GM23338 (cell line): Measurements from ENCODE around the gene CYGB.

ENCODE experiments used
- CREB1 ChIP-seq: fragments of 250-450 bp; sonication (Bioruptor Pico); IDR thresholded peaks from 2 replicates; pipeline ENCODE4 v1.5.0; 2020; ENCODE audit warnings: low read depth, mild to moderate bottlenecking, moderate library complexity
- EZH2 ChIP-seq: fragments of 200-600 bp; sonication (generic); IDR thresholded peaks from one replicate; pipeline ENCODE4 v1.8.0; 2017; ENCODE audit warnings: antibody characterized with exemption, mild to moderate bottlenecking, low read depth; ENCODE audit not compliant: unreplicated experiment
- EZH2phosphoT487 ChIP-seq: fragments of 200-600 bp; sonication (generic); IDR thresholded peaks from one replicate; pipeline ENCODE4 v1.8.1; 2018; ENCODE audit warnings: antibody characterized with exemption; ENCODE audit not compliant: unreplicated experiment
- JUNB ChIP-seq: IDR thresholded peaks from one replicate; pipeline ENCODE4 v1.6.1; 2016; ENCODE audit warnings: antibody characterized with exemption; ENCODE audit not compliant: unreplicated experiment
- POLR2AphosphoS5 ChIP-seq: IDR thresholded peaks from 2 replicates; pipeline ENCODE4 v1.6.1; 2016; ENCODE audit warnings: antibody characterized with exemption, low read depth
- ZNF114 ChIP-seq: fragments of 250-450 bp; sonication (Bioruptor Pico); IDR thresholded peaks from 2 replicates; pipeline ENCODE4 v1.5.0; 2020; ENCODE audit warnings: mild to moderate bottlenecking, moderate library complexity
- TF ChIP-seq, protein P1 (sequence below), 2 experiments: fragments of 200-600 bp in 1 of 2; sonication (generic) in 1 of 2; conservative IDR thresholded peaks; 2 replicates each; pipeline versions ENCODE4 v1.5.1 to v1.6.1; 2016 to 2017; ENCODE audit warnings: antibody characterized with exemption in 2 of 2, low read depth in 2 of 2, mild to moderate bottlenecking in 2 of 2, moderate library complexity in 1 of 2
- TF ChIP-seq, protein P2 (sequence below): IDR thresholded peaks from one replicate; pipeline ENCODE4 v1.6.1; 2018; ENCODE audit warnings: antibody characterized with exemption; ENCODE audit not compliant: unreplicated experiment
- TF ChIP-seq, protein P3 (sequence below): IDR thresholded peaks from 2 replicates; pipeline ENCODE4 v1.6.1; 2016; ENCODE audit warnings: antibody characterized with exemption
- TF ChIP-seq, protein P4 (sequence below): fragments of 250-450 bp; sonication (Bioruptor Pico); IDR thresholded peaks from 2 replicates; pipeline ENCODE4 v1.5.0; 2020; ENCODE audit warnings: mild to moderate bottlenecking, moderate library complexity

GRCh38 chr17:76528156-76528527 lies 9.4 kb downstream of the CYGB start:
- TF ChIP-seq EZH2 (no peak), POLR2AphosphoS5 (no peak), ZNF114 (CRISPR knock-in tag) (no peak), EZH2phosphoT487 (no peak), CREB1 (CRISPR knock-in tag) (no peak), JUNB (no peak)
- TF ChIP-seq, protein P1, sequence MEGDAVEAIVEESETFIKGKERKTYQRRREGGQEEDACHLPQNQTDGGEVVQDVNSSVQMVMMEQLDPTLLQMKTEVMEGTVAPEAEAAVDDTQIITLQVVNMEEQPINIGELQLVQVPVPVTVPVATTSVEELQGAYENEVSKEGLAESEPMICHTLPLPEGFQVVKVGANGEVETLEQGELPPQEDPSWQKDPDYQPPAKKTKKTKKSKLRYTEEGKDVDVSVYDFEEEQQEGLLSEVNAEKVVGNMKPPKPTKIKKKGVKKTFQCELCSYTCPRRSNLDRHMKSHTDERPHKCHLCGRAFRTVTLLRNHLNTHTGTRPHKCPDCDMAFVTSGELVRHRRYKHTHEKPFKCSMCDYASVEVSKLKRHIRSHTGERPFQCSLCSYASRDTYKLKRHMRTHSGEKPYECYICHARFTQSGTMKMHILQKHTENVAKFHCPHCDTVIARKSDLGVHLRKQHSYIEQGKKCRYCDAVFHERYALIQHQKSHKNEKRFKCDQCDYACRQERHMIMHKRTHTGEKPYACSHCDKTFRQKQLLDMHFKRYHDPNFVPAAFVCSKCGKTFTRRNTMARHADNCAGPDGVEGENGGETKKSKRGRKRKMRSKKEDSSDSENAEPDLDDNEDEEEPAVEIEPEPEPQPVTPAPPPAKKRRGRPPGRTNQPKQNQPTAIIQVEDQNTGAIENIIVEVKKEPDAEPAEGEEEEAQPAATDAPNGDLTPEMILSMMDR (conservative IDR thresholded peaks at IDR 0.05; ENCODE audit: low read depth in 2 of 2) = no peak
- TF ChIP-seq, protein P2, sequence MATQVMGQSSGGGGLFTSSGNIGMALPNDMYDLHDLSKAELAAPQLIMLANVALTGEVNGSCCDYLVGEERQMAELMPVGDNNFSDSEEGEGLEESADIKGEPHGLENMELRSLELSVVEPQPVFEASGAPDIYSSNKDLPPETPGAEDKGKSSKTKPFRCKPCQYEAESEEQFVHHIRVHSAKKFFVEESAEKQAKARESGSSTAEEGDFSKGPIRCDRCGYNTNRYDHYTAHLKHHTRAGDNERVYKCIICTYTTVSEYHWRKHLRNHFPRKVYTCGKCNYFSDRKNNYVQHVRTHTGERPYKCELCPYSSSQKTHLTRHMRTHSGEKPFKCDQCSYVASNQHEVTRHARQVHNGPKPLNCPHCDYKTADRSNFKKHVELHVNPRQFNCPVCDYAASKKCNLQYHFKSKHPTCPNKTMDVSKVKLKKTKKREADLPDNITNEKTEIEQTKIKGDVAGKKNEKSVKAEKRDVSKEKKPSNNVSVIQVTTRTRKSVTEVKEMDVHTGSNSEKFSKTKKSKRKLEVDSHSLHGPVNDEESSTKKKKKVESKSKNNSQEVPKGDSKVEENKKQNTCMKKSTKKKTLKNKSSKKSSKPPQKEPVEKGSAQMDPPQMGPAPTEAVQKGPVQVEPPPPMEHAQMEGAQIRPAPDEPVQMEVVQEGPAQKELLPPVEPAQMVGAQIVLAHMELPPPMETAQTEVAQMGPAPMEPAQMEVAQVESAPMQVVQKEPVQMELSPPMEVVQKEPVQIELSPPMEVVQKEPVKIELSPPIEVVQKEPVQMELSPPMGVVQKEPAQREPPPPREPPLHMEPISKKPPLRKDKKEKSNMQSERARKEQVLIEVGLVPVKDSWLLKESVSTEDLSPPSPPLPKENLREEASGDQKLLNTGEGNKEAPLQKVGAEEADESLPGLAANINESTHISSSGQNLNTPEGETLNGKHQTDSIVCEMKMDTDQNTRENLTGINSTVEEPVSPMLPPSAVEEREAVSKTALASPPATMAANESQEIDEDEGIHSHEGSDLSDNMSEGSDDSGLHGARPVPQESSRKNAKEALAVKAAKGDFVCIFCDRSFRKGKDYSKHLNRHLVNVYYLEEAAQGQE = no peak
- TF ChIP-seq, protein P3, sequence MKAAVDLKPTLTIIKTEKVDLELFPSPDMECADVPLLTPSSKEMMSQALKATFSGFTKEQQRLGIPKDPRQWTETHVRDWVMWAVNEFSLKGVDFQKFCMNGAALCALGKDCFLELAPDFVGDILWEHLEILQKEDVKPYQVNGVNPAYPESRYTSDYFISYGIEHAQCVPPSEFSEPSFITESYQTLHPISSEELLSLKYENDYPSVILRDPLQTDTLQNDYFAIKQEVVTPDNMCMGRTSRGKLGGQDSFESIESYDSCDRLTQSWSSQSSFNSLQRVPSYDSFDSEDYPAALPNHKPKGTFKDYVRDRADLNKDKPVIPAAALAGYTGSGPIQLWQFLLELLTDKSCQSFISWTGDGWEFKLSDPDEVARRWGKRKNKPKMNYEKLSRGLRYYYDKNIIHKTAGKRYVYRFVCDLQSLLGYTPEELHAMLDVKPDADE = no peak
- TF ChIP-seq, protein P4, sequence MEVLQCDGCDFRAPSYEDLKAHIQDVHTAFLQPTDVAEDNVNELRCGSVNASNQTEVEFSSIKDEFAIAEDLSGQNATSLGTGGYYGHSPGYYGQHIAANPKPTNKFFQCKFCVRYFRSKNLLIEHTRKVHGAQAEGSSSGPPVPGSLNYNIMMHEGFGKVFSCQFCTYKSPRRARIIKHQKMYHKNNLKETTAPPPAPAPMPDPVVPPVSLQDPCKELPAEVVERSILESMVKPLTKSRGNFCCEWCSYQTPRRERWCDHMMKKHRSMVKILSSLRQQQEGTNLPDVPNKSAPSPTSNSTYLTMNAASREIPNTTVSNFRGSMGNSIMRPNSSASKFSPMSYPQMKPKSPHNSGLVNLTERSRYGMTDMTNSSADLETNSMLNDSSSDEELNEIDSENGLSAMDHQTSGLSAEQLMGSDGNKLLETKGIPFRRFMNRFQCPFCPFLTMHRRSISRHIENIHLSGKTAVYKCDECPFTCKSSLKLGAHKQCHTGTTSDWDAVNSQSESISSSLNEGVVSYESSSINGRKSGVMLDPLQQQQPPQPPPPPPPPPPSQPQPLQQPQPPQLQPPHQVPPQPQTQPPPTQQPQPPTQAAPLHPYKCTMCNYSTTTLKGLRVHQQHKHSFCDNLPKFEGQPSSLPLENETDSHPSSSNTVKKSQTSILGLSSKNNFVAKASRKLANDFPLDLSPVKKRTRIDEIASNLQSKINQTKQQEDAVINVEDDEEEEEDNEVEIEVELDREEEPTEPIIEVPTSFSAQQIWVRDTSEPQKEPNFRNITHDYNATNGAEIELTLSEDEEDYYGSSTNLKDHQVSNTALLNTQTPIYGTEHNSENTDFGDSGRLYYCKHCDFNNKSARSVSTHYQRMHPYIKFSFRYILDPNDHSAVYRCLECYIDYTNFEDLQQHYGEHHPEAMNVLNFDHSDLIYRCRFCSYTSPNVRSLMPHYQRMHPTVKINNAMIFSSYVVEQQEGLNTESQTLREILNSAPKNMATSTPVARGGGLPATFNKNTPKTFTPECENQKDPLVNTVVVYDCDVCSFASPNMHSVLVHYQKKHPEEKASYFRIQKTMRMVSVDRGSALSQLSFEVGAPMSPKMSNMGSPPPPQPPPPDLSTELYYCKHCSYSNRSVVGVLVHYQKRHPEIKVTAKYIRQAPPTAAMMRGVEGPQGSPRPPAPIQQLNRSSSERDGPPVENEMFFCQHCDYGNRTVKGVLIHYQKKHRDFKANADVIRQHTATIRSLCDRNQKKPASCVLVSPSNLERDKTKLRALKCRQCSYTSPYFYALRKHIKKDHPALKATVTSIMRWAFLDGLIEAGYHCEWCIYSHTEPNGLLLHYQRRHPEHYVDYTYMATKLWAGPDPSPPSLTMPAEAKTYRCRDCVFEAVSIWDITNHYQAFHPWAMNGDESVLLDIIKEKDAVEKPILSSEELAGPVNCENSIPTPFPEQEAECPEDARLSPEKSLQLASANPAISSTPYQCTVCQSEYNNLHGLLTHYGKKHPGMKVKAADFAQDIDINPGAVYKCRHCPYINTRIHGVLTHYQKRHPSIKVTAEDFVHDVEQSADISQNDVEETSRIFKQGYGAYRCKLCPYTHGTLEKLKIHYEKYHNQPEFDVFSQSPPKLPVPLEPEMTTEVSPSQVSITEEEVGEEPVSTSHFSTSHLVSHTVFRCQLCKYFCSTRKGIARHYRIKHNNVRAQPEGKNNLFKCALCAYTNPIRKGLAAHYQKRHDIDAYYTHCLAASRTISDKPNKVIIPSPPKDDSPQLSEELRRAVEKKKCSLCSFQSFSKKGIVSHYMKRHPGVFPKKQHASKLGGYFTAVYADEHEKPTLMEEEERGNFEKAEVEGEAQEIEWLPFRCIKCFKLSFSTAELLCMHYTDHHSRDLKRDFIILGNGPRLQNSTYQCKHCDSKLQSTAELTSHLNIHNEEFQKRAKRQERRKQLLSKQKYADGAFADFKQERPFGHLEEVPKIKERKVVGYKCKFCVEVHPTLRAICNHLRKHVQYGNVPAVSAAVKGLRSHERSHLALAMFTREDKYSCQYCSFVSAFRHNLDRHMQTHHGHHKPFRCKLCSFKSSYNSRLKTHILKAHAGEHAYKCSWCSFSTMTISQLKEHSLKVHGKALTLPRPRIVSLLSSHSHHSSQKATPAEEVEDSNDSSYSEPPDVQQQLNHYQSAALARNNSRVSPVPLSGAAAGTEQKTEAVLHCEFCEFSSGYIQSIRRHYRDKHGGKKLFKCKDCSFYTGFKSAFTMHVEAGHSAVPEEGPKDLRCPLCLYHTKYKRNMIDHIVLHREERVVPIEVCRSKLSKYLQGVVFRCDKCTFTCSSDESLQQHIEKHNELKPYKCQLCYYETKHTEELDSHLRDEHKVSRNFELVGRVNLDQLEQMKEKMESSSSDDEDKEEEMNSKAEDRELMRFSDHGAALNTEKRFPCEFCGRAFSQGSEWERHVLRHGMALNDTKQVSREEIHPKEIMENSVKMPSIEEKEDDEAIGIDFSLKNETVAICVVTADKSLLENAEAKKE = no peak
